MCF 10A (cell line): Measurements from ENCODE around the gene SMIM1. TPM values are rescaled to one million over a fixed set of nuclear protein-coding genes. Genes with fewer than 3 reads are reported as not detected.

Source experiments
- BruUV-seq: library from RNA; stranded (reverse); fragments of 400-500 nt; replicated peaks from 2 replicates; lab custom pipeline; 2021; lab: Mats Ljungman, UMichigan
- CTCF ChIA-PET: fragments of 300-600 bp; sonication (Branson Sonifier 250); formaldehyde crosslinking; extraction: SDS; loops from one replicate; lab custom pipeline; 2021; ENCODE audit warnings: antibody characterized with exemption, inconsistent platforms; lab: Yijun Ruan, JAX
- POLR2A ChIA-PET: fragments of 300-600, 350-650 bp; sonication (Branson Sonifier 250); formaldehyde crosslinking; extraction: SDS; loops from one replicate; lab custom pipeline; 2020; ENCODE audit warnings: antibody characterized with exemption, inconsistent platforms; lab: Yijun Ruan, JAX
- DNase-seq: peaks from one replicate; pipeline ENCODE4 v3.0.0-alpha.2; 2018; ENCODE audit not compliant: unreplicated experiment
- H3K27ac Mint-ChIP-seq: one replicate; pipeline ENCODE4 v1.8.0; 2022; ENCODE audit warnings: mild to moderate bottlenecking, low read depth, mixed read lengths; ENCODE audit not compliant: unreplicated experiment
- H3K27me3 Mint-ChIP-seq: one replicate; pipeline ENCODE4 v1.8.0; 2022; ENCODE audit warnings: mixed read lengths; ENCODE audit not compliant: insufficient read depth, unreplicated experiment
- H3K36me3 Mint-ChIP-seq: one replicate; pipeline ENCODE4 v1.8.0; 2022; ENCODE audit warnings: mild to moderate bottlenecking, moderate library complexity, mixed read lengths; ENCODE audit not compliant: insufficient read depth, unreplicated experiment
- H3K4me1 Mint-ChIP-seq: one replicate; pipeline ENCODE4 v1.8.0; 2022; ENCODE audit warnings: mixed read lengths; ENCODE audit not compliant: insufficient read depth, unreplicated experiment
- H3K4me3 Mint-ChIP-seq: one replicate; pipeline ENCODE4 v1.8.0; 2022; ENCODE audit warnings: mild to moderate bottlenecking, moderate library complexity, mixed read lengths; ENCODE audit not compliant: unreplicated experiment
- H3K9me3 Mint-ChIP-seq: one replicate; pipeline ENCODE4 v1.8.0; 2022; ENCODE audit warnings: mixed read lengths; ENCODE audit not compliant: unreplicated experiment
- intact Hi-C: fragments of 100-400 bp; cut with micrococcal nuclease; formaldehyde crosslinking; loops from 2 replicates; pipeline ENCODE4 v1.14.1; 2022
- total RNA-seq: library from RNA; stranded (reverse); gene quantifications from 2 replicates; pipeline ENCODE4 v1.2.3, GENCODE V29; 2022
- TF ChIP-seq, protein P1 (sequence below): fragments of 200-600 bp; IDR thresholded peaks from one replicate; pipeline ENCODE4 v1.8.0; 2022; ENCODE audit warnings: antibody characterized with exemption, mild to moderate bottlenecking; ENCODE audit not compliant: unreplicated experiment

The SMIM1 gene
- total RNA-seq, 1 experiment from 2014 or later, result not detected

DNA sequence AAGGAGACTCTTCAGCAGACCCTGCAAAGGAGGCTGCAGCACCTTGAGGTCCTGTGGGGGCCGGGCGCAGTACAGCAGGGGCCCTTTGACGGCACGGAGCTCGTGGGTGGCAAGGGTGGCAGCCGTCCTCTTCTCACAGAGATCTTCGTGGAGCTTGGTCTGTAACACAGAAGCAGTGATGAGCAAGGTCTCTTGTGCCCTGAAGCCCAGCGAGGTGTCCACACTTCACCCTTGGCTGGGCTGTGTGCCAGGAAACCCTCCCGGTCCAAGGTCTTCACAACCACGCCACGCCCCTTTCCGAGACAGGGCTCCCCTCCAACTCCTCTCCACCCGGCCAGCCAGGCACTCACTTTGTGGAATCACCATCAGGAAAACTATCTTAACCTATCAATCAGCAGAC, 12.5 kb downstream of the SMIM1 start:
- ChIA-PET CTCF (no interaction called here), POLR2A (interaction anchor here (0.6 to 3.7 kb wide), 2 partner anchors 10 to 286 kb away, joined by 3 to 20 read pairs; partner anchors contain the start of gene LRRC47)
- no peak overlapping the region for H3K27ac Mint-ChIP-seq
- TF ChIP-seq, protein P1, sequence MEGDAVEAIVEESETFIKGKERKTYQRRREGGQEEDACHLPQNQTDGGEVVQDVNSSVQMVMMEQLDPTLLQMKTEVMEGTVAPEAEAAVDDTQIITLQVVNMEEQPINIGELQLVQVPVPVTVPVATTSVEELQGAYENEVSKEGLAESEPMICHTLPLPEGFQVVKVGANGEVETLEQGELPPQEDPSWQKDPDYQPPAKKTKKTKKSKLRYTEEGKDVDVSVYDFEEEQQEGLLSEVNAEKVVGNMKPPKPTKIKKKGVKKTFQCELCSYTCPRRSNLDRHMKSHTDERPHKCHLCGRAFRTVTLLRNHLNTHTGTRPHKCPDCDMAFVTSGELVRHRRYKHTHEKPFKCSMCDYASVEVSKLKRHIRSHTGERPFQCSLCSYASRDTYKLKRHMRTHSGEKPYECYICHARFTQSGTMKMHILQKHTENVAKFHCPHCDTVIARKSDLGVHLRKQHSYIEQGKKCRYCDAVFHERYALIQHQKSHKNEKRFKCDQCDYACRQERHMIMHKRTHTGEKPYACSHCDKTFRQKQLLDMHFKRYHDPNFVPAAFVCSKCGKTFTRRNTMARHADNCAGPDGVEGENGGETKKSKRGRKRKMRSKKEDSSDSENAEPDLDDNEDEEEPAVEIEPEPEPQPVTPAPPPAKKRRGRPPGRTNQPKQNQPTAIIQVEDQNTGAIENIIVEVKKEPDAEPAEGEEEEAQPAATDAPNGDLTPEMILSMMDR, result no peak
- H3K4me1 Mint-ChIP-seq, result peaks cover 4% of the 10 kb centered on the region
- no peak for DNase-seq
- H3K4me3 Mint-ChIP-seq, result no peak overlapping the region
- no TSS peak for BruUV-seq
- intact Hi-C loops, result no loop called here
- no peaks in the 10 kb centered on the region for H3K9me3 Mint-ChIP-seq
- H3K36me3 Mint-ChIP-seq, result peaks cover 85% of the 10 kb centered on the region
- H3K27me3 Mint-ChIP-seq, result no peaks in the 10 kb centered on the region

DNA sequence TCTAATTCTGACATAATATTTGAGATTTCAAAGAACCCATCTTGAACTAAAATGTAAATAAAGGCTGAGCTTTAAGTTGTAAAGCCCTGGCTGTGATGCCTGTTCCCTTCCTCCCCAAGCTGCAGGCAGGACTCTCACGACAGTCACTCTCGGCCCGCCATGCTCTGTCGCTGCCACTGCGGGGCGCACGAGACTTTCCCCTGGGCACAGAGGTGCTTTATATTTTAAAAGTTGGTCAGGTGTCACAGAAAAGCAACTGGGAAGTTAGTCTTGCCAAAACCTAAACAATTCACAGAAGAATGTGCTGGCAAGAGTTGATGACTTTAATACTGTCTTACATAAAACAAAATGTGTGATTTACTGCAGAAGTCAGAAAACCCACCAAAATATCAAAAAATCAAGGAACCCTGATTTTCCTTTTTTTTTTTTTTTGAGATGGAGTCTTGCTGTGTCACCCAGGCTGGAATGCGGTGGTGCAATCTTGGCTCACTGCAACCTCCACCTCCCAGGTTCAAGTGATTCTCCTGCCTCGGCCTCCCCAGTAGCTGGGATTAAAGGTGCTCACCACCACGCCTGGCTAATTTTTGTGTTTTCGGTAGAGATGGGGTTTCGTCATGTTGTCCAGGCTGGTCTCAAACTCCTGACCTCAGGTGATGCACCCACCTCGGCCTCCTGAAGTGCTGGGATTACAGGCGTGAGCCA, 13.1 kb downstream of the SMIM1 start:
- Mint-ChIP-seq H3K36me3 (peaks cover 79% of the 10 kb centered on the region), H3K4me3 (no peak overlapping the region), H3K4me1 (peaks cover 4% of the 10 kb centered on the region), H3K27ac (no peak overlapping the region), H3K27me3 (no peaks in the 10 kb centered on the region), H3K9me3 (no peaks in the 10 kb centered on the region)
- intact Hi-C loops, result no loop called here
- CTCF ChIA-PET, result interaction anchor here (0.6 kb wide), 1 partner anchor 1686 kb away, joined by 3 read pairs; no protein-coding TSS in a partner anchor
- no TSS peak for BruUV-seq
- POLR2A ChIA-PET, result interaction anchor here (3.7 kb wide), 1 partner anchor 10 kb away, joined by 20 read pairs; the partner anchor contains the start of gene LRRC47
- TF ChIP-seq, protein P1, result peak; percentile 20
- no peak for DNase-seq

DNA sequence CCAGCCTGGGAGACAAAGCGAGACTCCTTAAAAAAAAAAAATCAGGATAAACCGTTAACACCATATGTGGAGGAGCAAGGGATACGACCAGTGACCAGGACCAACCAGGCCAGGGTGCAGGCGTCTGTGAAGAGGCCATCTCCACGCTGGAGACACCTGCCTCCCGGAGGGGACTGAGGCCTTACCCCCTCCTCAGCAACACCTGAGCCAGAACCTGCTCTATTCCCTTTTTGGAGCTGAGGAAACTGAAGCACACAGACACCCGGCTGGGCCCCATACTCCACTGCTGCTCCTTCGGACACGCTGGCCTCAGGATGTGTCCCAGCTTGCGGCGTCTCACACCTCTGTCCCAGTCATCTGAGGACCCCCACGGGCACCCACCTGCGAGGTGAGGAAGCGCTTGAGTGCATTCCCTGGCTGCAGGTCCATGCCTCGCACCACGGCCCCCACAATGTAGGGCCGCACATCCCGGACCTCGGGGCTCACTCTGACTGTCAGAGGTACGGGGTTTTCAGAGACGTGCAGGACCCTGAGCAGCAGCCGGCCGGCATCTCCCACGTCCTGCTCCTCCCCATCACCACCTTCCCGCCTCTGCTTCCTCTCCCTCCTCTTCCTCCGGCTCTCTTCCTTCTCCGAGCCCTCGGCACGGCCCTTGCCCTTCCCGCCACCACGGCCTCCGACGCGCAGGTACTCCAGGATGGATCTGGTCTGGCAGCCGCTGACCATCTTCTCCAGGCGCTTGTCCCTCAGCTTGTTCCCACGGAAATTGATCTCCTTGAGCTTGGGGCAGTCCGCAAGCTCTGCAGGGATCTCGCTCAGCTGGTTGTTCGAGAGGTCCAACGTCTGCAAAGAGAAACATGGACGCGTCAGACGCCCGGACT, 14.2 kb downstream of the SMIM1 start:
- Mint-ChIP-seq H3K27me3 (no peaks in the 10 kb centered on the region), H3K4me3 (no peak overlapping the region), H3K9me3 (no peaks in the 10 kb centered on the region), H3K27ac (no peak overlapping the region), H3K36me3 (peaks cover 68% of the 10 kb centered on the region), H3K4me1 (peaks cover 4% of the 10 kb centered on the region)
- POLR2A ChIA-PET, result interaction anchor here (3.7 kb wide), 1 partner anchor 8 kb away, joined by 20 read pairs; the partner anchor contains the start of gene LRRC47
- DNase-seq, result no peak
- no TSS peak for BruUV-seq
- CTCF ChIA-PET, result interaction anchor here (0.5 to 0.6 kb wide), 5 partner anchors 11 to 1687 kb away, joined by 3 read pairs; no protein-coding TSS in a partner anchor
- TF ChIP-seq, protein P1, result no peak
- intact Hi-C loops, result no loop called here

DNA sequence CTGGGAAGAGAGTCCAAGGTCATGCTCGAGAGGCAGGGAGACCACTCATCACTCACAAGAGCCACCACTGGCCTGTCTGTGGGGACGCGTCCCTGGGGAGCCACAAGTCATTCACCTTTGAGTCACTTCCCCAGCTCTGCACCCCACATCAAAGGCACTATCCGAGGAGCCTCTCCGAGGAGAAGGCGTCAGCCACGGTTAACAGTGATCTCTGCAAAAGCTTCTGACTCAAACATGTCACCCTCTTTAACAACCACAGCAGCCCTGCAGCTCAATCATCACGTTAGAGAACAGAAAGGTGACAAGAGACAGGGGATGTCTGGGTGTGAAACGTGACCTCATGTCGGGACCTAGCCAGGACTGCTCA, 14.8 kb downstream of the SMIM1 start:
- no TSS peak for BruUV-seq
- Mint-ChIP-seq H3K36me3 (peaks cover 68% of the 10 kb centered on the region), H3K4me1 (peaks cover 4% of the 10 kb centered on the region), H3K9me3 (no peaks in the 10 kb centered on the region), H3K27me3 (no peaks in the 10 kb centered on the region), H3K27ac (no peak overlapping the region), H3K4me3 (no peak overlapping the region)
- ChIA-PET CTCF (interaction anchor here (0.6 kb wide), 2 partner anchors 11 to 222 kb away, joined by 3 read pairs; no protein-coding TSS in a partner anchor), POLR2A (interaction anchor here (3.7 kb wide), 1 partner anchor 8 kb away, joined by 20 read pairs; the partner anchor contains the start of gene LRRC47)
- TF ChIP-seq, protein P1, result no peak
- DNase-seq, result no peak
- intact Hi-C loops, result no loop called here
